ENCODE data around the gene PCDHGA7.
A peak's percentile ranks its signal among the peaks of the same experiment; 100 is the strongest.
"Not testable (repeated sequence)": the region's sequence is repeated elsewhere in the genome, so short reads cannot be mapped to it uniquely, and the experiment has no call there.

Gene PCDHGA7

DNA sequence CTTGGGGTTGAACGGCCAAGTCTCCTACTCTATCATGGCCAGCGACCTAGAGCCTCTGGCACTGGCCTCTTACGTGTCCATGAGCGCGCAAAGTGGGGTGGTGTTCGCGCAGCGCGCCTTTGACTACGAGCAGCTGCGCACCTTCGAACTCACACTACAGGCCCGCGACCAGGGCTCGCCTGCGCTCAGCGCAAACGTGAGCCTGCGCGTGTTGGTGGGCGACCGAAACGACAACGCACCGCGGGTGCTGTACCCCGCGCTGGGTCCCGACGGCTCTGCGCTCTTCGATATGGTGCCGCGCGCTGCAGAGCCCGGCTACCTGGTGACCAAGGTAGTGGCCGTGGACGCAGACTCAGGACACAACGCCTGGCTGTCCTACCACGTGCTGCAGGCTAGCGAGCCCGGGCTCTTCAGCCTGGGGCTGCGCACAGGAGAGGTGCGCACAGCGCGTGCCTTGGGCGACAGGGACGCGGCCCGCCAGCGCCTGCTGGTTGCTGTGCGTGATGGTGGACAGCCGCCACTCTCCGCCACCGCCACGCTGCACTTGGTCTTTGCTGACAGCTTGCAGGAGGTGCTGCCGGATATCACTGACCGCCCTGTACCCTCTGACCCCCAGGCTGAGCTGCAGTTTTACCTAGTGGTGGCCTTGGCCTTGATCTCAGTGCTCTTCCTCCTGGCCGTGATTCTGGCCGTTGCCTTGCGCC lies 17.2 kb downstream of the PCDHGA7 start:
- no peak for DNase-seq

DNA sequence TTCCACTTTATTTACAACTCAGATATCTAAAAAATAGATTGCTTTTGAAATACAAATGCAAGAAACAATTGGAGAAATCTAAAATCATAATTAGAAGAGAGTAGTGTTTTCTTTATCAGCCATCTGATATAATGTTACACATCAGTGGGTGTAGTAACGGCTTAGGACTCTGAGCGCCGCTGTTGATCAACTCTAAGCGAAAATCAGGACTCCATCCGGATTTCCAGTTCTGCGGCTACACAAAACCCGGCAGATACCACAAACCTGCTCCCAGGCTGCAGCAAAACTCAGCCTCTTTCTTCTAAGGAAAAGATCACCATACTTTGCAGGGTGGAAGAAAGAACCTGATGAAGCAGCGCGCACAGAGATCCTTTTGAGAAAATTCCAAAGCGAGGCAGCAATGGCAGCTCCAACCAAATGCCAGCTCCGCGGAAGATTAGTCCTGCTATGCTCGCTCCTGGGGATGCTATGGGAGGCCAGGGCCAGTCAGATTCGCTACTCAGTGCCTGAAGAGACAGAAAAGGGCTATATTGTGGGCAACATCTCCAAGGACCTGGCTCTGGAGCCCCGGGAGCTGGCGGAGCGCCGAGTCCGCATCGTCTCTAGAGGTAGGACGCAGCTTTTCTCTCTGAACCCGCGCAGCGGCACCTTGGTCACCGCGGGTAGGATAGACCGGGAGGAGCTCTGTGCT lies 20.2 kb downstream of the PCDHGA7 start, which contains the start of gene PCDHGA9:
TSS of gene PCDHGA9 (plus strand) at position 226 of the 691 bp plus-strand sequence. CDS start at position 401, 175 bp downstream.
- peak; percentile 29 for DNase-seq

DNA sequence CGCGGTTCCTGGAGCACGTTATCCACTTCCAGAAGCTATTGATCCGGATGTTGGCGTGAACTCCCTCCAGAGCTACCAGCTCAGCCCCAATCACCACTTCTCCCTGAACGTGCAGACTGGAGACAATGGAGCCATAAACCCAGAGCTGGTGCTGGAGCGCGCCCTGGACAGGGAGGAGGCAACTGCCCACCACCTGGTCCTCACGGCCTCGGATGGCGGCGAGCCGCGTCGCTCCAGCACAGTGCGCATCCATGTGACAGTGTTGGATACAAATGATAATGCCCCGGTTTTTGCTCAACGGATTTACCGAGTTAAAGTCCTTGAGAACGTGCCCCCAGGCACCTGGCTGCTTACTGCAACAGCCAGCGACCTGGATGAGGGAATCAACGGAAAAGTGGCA lies 20.8 kb downstream of the PCDHGA7 start:
- DNase-seq, result no peak

DNA sequence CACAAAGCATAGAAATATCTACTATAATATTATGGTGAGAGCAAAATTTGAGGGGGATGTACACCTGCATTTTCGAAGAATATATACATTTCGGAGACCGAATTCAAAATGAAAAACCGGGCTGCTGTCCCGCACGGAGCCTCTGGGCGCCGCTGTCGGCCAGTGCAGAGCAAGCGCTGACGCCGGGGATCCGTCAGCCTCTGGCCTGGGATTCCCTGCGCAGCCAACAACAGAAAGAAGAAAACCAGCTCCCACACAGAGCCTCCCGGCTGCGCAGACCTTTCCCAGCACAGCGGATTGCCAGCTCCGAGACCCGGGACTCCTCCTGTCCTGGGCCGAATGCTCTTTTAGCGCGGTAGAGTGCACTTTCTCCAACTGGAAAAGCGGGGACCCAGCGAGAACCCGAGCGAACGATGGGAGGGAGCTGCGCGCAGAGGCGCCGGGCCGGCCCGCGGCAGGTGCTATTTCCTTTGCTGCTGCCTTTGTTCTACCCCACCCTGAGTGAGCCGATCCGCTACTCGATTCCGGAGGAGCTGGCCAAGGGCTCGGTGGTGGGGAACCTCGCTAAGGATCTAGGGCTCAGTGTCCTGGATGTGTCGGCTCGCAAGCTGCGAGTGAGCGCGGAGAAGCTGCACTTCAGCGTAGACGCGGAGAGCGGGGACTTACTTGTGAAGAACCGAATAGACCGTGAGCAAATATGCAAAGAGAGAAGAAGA lies 25.4 kb downstream of the PCDHGA7 start, which contains the start of gene PCDHGB6:
TSS of gene PCDHGB6 (plus strand) at position 232 of the 716 bp plus-strand sequence. CDS start at position 414, 182 bp downstream.
- DNase-seq, result not testable (repeated sequence)

DNA sequence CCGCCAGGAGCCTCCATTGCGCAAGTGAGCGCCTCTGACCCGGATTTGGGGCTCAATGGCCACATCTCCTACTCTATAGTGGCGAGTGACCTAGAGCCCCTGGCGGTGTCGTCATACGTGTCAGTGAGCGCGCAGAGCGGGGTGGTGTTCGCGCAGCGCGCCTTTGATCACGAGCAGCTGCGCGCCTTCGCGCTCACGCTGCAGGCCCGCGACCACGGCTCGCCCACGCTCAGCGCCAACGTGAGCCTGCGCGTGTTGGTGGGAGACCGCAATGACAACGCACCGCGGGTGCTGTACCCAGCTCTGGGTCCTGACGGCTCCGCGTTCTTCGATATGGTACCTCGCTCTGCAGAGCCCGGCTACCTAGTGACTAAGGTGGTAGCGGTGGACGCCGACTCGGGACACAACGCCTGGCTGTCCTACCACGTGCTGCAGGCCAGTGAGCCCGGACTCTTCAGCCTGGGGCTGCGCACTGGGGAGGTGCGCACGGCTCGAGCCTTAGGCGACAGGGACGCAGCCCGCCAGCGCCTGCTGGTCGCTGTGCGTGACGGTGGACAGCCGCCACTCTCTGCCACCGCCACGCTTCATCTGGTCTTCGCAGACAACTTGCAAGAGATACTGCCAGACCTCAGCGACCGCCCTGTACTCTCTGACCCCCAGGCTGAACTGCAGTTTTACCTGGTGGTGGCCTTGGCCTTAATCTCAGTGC lies 27.2 kb downstream of the PCDHGA7 start:
- DNase-seq, result no peak

DNA sequence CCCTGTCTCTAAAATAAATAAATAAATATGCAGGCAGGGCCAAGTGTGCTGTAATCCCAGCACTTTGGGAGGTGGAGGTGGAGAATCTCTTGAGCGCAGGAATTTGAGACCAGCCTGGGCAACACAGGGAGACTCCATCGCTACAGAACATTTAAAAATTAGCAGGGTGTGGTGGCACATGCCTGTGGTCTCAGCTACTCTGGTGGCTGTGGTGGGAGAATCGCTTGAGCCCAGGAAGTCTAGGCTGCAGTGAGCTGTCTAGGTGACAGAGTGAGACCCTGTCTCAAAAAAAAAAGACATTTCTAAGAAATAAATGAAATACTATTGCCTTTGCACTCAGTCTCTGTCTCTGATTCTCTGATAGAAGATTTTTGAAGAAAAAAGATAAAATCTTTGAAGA lies 29.0 kb downstream of the PCDHGA7 start:
- no peak for DNase-seq

DNA sequence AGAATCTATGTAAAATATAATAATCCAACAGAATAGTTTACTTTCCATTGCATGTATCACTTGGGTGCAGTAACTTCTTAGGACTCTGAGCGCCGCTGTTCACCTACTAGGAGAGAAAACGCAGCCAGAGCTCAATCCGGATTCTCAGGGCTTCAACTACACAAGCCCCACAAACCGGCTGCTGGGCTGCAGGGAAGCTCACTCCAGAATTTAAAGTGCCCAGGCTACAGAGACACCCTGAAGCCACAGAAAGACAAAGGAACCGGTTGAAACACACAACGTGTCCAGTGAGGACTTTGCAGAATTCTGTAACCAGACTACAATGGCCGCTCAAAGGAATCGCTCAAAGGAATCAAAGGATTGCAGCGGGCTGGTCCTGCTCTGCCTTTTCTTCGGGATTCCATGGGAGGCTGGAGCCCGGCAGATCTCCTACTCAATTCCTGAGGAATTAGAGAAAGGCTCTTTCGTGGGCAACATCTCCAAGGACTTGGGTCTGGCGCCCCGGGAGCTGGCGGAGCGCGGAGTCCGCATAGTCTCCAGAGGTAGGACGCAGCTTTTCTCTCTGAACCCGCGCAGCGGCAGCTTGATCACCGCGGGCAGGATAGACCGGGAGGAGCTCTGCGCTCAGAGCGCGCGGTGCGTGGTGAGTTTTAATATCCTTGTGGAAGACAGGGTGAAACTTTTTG lies 30.5 kb downstream of the PCDHGA7 start, which contains the start of gene PCDHGA10:
TSS of gene PCDHGA10 (plus strand) at position 134 of the 686 bp plus-strand sequence. CDS start at position 323, 189 bp downstream.
- peak; percentile 89 for DNase-seq

DNA sequence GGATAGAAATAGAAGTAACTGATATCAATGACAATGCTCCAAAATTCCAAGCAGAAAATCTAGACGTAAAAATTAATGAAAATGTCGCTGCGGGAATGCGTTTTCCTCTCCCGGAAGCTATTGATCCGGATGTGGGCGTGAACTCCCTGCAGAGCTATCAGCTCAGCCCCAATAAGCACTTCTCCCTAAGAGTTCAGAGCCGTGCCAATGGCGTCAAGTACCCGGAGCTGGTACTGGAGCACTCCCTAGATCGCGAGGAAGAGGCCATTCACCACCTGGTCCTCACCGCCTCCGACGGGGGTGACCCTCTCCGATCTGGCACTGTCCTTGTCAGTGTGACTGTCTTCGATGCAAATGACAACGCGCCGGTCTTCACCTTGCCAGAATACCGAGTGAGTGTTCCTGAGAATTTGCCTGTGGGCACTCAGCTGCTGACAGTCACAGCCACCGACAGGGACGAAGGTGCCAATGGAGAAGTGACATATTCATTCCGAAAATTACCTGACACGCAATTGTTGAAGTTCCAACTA lies 31.1 kb downstream of the PCDHGA7 start:
- DNase-seq, result no peak

DNA sequence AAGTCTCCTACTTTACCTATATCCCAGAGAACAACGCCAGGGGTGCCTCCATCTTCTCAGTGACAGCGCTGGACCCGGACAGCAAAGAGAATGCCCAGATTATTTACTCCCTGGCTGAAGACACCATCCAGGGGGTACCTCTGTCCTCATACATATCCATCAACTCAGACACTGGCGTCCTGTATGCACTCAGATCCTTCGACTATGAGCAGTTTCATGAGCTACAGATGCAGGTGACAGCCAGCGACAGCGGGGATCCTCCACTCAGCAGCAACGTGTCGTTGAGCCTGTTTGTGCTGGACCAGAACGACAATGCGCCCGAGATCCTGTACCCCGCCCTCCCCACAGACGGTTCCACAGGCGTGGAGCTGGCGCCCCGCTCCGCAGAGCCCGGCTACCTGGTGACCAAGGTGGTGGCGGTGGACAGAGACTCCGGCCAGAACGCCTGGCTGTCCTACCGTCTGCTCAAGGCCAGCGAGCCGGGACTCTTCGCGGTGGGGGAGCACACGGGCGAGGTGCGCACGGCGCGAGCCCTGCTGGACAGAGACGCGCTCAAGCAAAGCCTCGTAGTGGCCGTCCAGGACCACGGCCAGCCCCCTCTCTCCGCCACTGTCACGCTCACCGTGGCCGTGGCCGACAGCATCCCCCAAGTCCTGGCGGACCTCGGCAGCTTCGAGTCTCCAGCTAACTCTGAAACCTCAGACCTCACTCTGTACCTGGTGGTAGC lies 32.2 kb downstream of the PCDHGA7 start:
- not testable (repeated sequence) for DNase-seq

DNA sequence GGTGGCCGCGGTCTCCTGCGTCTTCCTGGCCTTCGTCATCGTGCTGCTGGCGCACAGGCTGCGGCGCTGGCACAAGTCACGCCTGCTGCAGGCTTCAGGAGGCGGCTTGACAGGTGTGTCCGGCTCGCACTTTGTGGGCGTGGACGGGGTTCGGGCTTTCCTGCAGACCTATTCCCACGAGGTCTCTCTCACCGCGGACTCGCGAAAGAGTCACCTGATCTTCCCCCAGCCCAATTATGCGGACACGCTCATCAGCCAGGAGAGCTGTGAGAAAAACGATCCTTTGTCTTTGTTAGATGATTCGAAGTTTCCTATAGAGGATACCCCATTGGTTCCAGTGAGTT lies 32.7 kb downstream of the PCDHGA7 start:
- DNase-seq, result not testable (repeated sequence)

DNA sequence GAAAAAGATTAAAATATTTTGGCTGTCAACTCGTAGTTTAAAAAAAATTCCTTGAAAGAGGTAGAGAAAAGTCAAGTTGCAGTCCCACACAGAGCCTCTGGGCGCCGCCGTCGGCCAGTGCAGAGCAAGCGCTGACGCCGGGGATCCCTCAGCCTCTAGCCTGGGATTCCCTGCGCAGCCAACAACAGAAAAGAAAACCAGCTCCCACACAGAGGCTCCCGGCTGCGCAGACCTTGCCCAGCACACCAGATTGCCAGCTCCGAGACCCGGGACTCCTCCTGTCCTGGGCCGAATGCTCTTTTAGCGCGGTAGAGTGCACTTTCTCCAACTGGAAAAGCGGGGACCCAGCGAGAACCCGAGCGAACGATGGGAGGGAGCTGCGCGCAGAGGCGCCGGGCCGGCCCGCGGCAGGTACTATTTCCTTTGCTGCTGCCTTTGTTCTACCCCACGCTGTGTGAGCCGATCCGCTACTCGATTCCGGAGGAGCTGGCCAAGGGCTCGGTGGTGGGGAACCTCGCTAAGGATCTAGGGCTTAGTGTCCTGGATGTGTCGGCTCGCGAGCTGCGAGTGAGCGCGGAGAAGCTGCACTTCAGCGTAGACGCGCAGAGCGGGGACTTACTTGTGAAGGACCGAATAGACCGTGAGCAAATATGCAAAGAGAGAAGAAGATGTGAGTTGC lies 35.1 kb downstream of the PCDHGA7 start, which contains the start of gene PCDHGB7:
TSS of gene PCDHGB7 (plus strand) at position 184 of the 679 bp plus-strand sequence. CDS start at position 367, 183 bp downstream.
- peak; percentile 31 for DNase-seq

DNA sequence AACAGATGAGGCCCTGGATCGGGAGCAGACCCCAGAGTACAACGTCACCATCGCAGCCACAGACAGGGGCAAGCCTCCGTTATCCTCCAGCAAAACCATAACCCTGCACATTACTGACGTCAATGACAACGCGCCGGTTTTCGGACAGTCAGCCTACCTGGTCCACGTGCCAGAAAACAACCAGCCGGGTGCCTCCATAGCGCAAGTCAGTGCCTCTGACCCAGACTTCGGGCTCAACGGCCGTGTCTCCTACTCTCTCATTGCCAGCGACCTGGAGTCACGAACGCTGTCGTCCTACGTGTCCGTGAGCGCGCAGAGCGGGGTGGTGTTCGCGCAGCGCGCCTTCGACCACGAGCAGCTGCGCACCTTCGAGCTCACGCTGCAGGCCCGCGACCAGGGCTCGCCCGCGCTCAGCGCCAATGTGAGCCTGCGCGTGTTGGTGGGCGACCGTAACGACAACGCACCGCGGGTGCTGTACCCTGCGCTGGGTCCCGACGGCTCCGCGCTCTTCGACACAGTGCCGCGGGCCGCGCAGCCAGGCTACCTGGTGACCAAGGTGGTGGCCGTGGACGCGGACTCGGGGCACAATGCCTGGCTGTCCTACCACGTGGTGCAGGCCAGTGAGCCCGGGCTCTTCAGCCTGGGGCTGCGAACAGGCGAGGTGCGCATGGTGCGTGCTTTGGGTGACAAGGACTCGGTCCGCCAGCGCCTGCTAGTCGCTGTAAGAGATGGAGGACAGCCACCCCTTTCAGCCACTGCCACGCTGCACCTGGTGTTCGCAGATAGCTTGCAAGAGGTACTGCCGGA lies 36.7 kb downstream of the PCDHGA7 start:
- no peak for DNase-seq

DNA sequence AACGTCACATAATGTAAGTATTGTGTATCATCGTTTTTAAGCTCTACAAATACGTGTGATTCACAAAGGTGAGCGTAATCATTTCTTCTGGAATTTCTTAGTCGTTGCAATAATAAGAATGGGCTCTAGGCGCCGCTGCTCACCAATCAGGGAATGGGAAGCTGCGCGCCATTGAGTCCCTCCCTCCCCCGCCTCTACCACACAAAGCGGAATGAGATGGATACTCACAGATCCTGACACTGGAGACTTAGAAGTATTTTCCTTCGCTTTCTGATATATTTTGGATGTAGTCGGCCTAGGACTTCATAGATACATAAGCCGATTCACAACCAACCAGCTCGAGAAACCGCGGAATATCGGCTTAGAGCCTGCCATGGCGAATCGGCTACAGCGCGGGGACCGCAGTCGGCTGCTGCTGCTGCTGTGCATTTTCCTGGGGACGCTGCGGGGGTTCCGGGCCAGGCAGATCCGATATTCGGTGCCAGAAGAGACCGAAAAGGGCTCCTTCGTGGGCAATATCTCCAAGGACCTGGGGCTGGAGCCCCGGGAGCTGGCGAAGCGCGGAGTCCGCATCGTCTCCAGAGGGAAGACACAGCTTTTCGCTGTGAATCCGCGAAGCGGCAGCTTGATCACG lies 38.4 kb downstream of the PCDHGA7 start, which contains the start of gene PCDHGA11:
TSS of gene PCDHGA11 (plus strand) at position 197 of the 634 bp plus-strand sequence. CDS start at position 374, 177 bp downstream.
- DNase-seq, result peak; percentile 73

DNA sequence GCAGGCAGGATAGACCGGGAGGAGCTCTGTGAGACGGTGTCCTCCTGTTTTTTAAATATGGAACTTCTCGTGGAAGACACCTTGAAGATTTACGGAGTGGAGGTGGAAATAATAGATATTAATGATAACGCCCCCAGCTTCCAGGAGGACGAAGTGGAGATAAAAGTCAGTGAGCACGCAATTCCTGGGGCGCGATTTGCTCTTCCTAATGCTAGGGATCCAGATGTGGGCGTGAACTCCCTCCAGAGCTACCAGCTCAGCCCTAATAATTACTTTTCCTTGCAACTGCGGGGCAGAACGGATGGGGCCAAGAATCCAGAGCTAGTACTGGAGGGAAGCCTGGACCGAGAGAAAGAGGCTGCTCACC lies 38.9 kb downstream of the PCDHGA7 start:
- no peak for DNase-seq

DNA sequence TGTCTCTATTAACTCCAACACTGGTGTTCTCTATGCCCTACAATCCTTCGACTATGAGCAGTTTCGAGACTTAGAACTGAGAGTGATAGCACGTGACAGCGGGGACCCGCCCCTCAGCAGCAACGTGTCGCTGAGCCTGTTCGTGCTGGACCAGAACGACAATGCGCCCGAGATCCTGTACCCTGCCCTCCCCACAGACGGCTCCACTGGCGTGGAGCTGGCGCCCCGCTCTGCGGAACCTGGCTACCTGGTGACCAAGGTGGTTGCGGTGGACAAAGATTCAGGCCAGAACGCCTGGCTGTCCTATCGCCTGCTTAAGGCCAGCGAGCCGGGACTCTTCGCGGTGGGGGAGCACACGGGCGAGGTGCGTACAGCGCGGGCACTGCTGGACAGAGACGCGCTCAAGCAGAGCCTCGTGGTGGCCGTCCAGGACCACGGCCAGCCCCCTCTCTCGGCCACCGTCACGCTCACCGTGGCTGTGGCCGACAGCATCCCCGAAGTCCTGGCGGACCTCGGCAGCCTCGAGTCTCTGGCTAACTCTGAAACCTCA lies 40.3 kb downstream of the PCDHGA7 start:
- no peak for DNase-seq

DNA sequence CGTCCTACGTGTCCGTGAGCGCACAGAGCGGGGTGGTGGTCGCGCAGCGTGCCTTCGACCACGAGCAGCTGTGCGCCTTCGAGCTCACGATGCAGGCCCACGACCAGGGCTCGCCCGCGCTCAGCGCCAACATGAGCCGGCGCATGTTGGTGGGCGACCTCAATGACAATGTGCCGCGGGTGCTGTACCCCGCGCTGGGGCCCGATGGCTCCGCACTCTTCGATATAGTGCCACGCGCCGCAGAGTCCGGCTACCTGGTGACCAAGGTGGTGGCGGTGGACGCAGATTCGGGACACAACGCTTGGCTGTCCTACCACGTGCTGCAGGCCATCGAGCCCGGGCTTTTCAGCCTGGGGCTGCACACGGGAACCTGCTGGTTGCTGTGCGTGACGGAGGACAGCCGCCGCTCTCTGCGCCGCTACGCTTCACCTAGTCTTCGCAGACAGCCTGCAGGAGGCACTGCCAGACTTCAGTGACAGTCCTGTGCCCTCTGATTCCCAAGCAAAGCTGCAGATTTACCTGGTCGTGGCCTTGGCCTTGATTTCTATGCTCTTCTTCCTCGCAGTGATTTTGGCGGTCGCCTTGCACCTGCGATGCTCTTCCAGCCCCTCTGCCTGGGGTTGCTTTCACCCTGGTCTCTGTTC lies 45.4 kb downstream of the PCDHGA7 start:
- DNase-seq, result no peak

DNA sequence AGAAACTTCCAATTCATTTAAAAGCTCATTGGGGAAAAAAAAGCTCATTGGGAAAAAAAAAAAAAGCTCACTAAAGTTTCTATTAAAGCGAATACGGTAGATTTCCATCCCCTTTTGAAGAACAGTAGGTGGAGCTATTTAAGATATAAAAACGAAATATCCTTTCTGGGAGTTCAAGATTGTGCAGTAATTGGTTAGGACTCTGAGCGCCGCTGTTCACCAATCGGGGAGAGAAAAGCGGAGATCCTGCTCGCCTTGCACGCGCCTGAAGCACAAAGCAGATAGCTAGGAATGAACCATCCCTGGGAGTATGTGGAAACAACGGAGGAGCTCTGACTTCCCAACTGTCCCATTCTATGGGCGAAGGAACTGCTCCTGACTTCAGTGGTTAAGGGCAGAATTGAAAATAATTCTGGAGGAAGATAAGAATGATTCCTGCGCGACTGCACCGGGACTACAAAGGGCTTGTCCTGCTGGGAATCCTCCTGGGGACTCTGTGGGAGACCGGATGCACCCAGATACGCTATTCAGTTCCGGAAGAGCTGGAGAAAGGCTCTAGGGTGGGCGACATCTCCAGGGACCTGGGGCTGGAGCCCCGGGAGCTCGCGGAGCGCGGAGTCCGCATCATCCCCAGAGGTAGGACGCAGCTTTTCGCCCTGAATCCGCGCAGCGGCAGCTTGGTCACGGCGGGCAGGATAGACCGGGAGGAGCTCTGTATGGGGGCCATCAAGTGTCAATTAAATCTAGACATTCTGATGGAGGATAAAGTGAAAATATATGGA lies 48.0 kb downstream of the PCDHGA7 start, which contains the start of gene PCDHGA12:
TSS of gene PCDHGA12 (plus strand) at position 176 of the 782 bp plus-strand sequence. CDS start at position 429, 253 bp downstream.
- DNase-seq, result peak; percentile 61

Data from OCI-M1 (cell line).